OCI-LY1 (cell line): ENCODE results near the gene GATAD2A.
A peak's percentile ranks its signal among the peaks of the same experiment; 100 is the strongest.

Experiments
- H2AFZ ChIP-seq: fragments of 200-600 bp; sonication (generic), shearing (Covaris generic); 2 replicates; pipeline ENCODE4 v1.6.0; 2014; ENCODE audit warnings: antibody characterized with exemption, mild to moderate bottlenecking, low read length
- H3F3A ChIP-seq: fragments of 200-600 bp; sonication (generic), shearing (Covaris generic); 2 replicates; pipeline ENCODE4 v1.6.0; 2014; ENCODE audit warnings: mild to moderate bottlenecking, antibody characterized with exemption, low read length, moderate library complexity; ENCODE audit not compliant: insufficient read depth
- H3K27ac ChIP-seq: fragments of 200-600 bp; sonication (generic); 2 replicates; pipeline ENCODE4 v1.5.1; 2014; ENCODE audit warnings: low read length, mixed run types, mild to moderate bottlenecking, low read depth; ENCODE audit not compliant: poor library complexity, severe bottlenecking
- H3K27me3 ChIP-seq: fragments of 200-600 bp; sonication (generic); 2 replicates; pipeline ENCODE4 v1.6.0; 2014; ENCODE audit warnings: antibody characterized with exemption, mild to moderate bottlenecking, low read length, moderate library complexity; ENCODE audit not compliant: insufficient read depth
- H3K36me3 ChIP-seq: fragments of 200-600 bp; sonication (generic); 2 replicates; pipeline ENCODE4 v1.6.1; 2014; ENCODE audit warnings: mild to moderate bottlenecking, antibody characterized with exemption, low read length, moderate library complexity, mixed read lengths; ENCODE audit not compliant: insufficient read depth
- H3K4me1 ChIP-seq: fragments of 200-600 bp; sonication (generic); 2 replicates; pipeline ENCODE4 v1.5.1; 2014; ENCODE audit warnings: mild to moderate bottlenecking, low read length, moderate library complexity; ENCODE audit not compliant: insufficient read depth, severe bottlenecking
- H3K4me2 ChIP-seq: fragments of 200-600 bp; sonication (generic), shearing (Covaris generic); 2 replicates; pipeline ENCODE4 v1.6.1; 2014; ENCODE audit warnings: low read length
- H3K4me3 ChIP-seq: fragments of 200-600 bp; sonication (generic); 2 replicates; pipeline ENCODE4 v1.5.1; 2014; ENCODE audit warnings: low read length, low read depth, mild to moderate bottlenecking, mixed read lengths; ENCODE audit not compliant: poor library complexity, severe bottlenecking
- H3K79me2 ChIP-seq: fragments of 200-600 bp; shearing (Covaris generic); 2 replicates; pipeline ENCODE4 v1.6.1; 2016; ENCODE audit warnings: mixed run types, low read length, mixed read lengths; ENCODE audit not compliant: insufficient read depth
- H3K9ac ChIP-seq: fragments of 200-600 bp; sonication (generic), shearing (Covaris generic); 2 replicates; pipeline ENCODE4 v1.6.1; 2014; ENCODE audit warnings: mild to moderate bottlenecking, low read length, mixed read lengths
- H3K9me2 ChIP-seq: fragments of 200-600 bp; sonication (generic), shearing (Covaris generic); 2 replicates; pipeline ENCODE4 v1.6.1; 2014; ENCODE audit warnings: low read depth, mild to moderate bottlenecking, low read length, mixed read lengths
- H3K9me3 ChIP-seq: fragments of 200-600 bp; shearing (Covaris generic); 2 replicates; pipeline ENCODE4 v1.6.1; 2014; ENCODE audit warnings: low read length, mixed read lengths
- H4K20me1 ChIP-seq: fragments of 200-600 bp; sonication (generic), shearing (Covaris generic); 2 replicates; pipeline ENCODE4 v1.6.0; 2016; ENCODE audit warnings: mild to moderate bottlenecking, low read length; ENCODE audit not compliant: insufficient read depth
- CTCF ChIP-seq: fragments of 200-600 bp; sonication (generic), shearing (Covaris generic); IDR thresholded peaks from 2 replicates; pipeline ENCODE4 v1.5.1; 2017; ENCODE audit warnings: mild to moderate bottlenecking, antibody characterized with exemption, low read length, moderate library complexity, mixed read lengths
- EZH2 ChIP-seq: fragments of 200-600 bp; sonication (generic), shearing (Covaris generic); IDR thresholded peaks from 2 replicates; pipeline ENCODE4 v1.8.0; 2017; ENCODE audit warnings: borderline replicate concordance, mixed run types, mild to moderate bottlenecking, antibody characterized with exemption, low read length, moderate library complexity, mixed read lengths

GATAD2A gene

GRCh38 chr19:19361075-19361594 lies 44.3 kb upstream of the GATAD2A start:
- Histone ChIP-seq H3K9me2 (no peaks in the 10 kb centered on the region), H3K4me2 (peak overlapping the region; percentile 61), H3K27ac (peak overlapping the region; percentile 88), H3K27me3 (no peaks in the 10 kb centered on the region), H3K36me3 (peaks cover 18% of the 10 kb centered on the region), H3K4me3 (peak overlapping the region; percentile 28), H3K79me2 (no peaks in the 10 kb centered on the region), H3K4me1 (peaks cover 44% of the 10 kb centered on the region), H3K9me3 (no peaks in the 10 kb centered on the region), H2AFZ (no peak overlapping the region), H3K9ac (peak overlapping the region; percentile 45; the same call in 1 of the 2 replicates), H3F3A (no peaks in the 10 kb centered on the region), H4K20me1 (no peaks in the 10 kb centered on the region)
- TF ChIP-seq CTCF = peak; percentile 83
- TF ChIP-seq EZH2 = no peak

GRCh38 chr19:19362075-19362474 lies 43.4 kb upstream of the GATAD2A start:
- Histone ChIP-seq H3K36me3 (peaks cover 9% of the 10 kb centered on the region; the same call in 1 of the 2 replicates), H3K27me3 (no peaks in the 10 kb centered on the region), H3K9me2 (no peaks in the 10 kb centered on the region), H3K79me2 (no peaks in the 10 kb centered on the region), H3K9ac (no peak overlapping the region), H3K9me3 (no peaks in the 10 kb centered on the region), H4K20me1 (no peaks in the 10 kb centered on the region), H3K4me2 (no peak overlapping the region), H2AFZ (no peak overlapping the region), H3K4me3 (no peak overlapping the region), H3K4me1 (peaks cover 51% of the 10 kb centered on the region), H3K27ac (peak overlapping the region; percentile 88), H3F3A (no peaks in the 10 kb centered on the region)
- TF ChIP-seq CTCF (no peak), EZH2 (no peak)

- Histone ChIP-seq H3K36me3 (no peaks in the 10 kb centered on the region), H3K9ac (peak overlapping the region; percentile 7; the same call in 1 of the 2 replicates), H3K4me1 (peaks cover 39% of the 10 kb centered on the region), H3K9me3 (no peaks in the 10 kb centered on the region), H3K27ac (peak overlapping the region; percentile 24), H3F3A (no peaks in the 10 kb centered on the region), H3K4me2 (peak overlapping the region; percentile 50), H3K4me3 (peak overlapping the region; percentile 32), H3K79me2 (no peaks in the 10 kb centered on the region), H4K20me1 (no peaks in the 10 kb centered on the region), H3K27me3 (no peaks in the 10 kb centered on the region), H3K9me2 (no peaks in the 10 kb centered on the region), H2AFZ (peak overlapping the region; percentile 2; the same call in 1 of the 2 replicates)
- TF ChIP-seq CTCF = peak; percentile 99
- TF ChIP-seq EZH2 = no peak
Observed at GRCh38 chr19:19366434-19367396, 38.8 kb upstream of the GATAD2A start.
